GM12874 (cell line): ENCODE data around the gene NFE2L1.

Experiments used
- TF ChIP-seq, protein P1 (sequence below): IDR thresholded peaks from 2 replicates; pipeline ENCODE4 v1.5.1; 2011; ENCODE audit warnings: low read depth, mild to moderate bottlenecking, control low read depth, low read length, moderate library complexity; ENCODE audit not compliant: insufficient read depth

Gene NFE2L1

GRCh38 chr17:48025040-48025903 lies 22.9 kb upstream of the NFE2L1 start:
- TF ChIP-seq, protein P1, sequence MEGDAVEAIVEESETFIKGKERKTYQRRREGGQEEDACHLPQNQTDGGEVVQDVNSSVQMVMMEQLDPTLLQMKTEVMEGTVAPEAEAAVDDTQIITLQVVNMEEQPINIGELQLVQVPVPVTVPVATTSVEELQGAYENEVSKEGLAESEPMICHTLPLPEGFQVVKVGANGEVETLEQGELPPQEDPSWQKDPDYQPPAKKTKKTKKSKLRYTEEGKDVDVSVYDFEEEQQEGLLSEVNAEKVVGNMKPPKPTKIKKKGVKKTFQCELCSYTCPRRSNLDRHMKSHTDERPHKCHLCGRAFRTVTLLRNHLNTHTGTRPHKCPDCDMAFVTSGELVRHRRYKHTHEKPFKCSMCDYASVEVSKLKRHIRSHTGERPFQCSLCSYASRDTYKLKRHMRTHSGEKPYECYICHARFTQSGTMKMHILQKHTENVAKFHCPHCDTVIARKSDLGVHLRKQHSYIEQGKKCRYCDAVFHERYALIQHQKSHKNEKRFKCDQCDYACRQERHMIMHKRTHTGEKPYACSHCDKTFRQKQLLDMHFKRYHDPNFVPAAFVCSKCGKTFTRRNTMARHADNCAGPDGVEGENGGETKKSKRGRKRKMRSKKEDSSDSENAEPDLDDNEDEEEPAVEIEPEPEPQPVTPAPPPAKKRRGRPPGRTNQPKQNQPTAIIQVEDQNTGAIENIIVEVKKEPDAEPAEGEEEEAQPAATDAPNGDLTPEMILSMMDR: peak; percentile 89

- TF ChIP-seq, protein P1: no peak
Measured at GRCh38 chr17:48025904-48026501, 22.2 kb upstream of the NFE2L1 start.

GRCh38 chr17:48026502-48027321 lies 21.4 kb upstream of the NFE2L1 start:
- TF ChIP-seq, protein P1: peak; percentile 96

DNA sequence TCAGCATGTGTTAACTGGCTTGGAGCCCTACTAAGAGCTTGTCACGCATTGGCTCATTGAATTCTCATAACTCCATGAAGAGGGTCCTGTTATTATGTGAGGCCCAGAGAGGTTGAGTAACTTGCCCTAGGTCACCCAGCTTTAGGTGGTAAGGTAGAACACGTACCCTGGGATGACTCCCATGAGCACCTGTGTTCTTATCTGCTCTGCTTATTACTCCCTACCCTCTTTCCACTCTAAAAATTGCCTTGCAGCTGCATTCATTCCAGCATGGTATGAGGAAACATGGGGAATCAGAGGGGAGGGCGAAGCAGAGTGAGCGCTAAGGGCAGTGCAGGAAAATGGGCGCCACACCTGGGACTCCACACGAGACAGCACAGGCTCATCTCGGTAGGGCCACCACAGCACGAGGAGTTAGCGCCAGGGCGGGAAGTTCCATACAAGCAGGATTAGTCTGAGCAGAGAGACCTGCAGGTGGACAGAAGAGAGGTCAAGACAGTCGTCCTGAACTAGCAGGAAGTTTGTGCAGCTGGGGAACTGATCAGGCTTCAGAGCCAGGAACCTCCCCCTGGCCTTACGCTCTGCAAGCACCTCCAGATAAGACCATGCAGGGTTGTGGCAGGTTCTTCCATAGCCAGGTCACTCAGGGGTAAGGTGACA lies 20.7 kb upstream of the NFE2L1 start:
- TF ChIP-seq, protein P1: no peak

DNA sequence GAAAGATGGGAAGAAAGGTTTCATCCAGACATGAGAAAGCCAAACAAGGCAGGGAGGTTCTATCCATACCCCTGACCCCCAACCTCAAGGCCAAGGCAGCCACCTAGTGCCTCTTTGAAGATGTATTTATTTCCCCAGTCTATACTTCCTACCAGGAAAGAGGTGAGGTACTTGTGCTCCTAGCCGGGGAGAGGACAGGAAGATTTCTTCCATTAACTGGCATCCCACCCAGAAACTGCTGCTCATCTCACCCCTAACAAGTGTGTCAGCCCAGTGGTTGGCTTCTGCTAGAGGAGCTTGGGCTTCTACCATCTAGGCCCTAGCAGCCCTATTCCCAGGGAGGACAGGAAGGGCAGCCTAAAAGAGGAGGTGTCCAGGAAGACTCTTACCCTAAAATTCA lies 19.4 kb upstream of the NFE2L1 start:
- TF ChIP-seq, protein P1: no peak

GRCh38 chr17:48030531-48030930 lies 17.6 kb upstream of the NFE2L1 start:
- TF ChIP-seq, protein P1: no peak
